ENCODE measurements around the gene PGLYRP2. TPM values are rescaled to one million over a fixed set of nuclear protein-coding genes. Genes with fewer than 3 reads are reported as not detected.

The PGLYRP2 gene
- polyA plus RNA-seq, 4 donors: 0.10 TPM; not detected in 3

DNA sequence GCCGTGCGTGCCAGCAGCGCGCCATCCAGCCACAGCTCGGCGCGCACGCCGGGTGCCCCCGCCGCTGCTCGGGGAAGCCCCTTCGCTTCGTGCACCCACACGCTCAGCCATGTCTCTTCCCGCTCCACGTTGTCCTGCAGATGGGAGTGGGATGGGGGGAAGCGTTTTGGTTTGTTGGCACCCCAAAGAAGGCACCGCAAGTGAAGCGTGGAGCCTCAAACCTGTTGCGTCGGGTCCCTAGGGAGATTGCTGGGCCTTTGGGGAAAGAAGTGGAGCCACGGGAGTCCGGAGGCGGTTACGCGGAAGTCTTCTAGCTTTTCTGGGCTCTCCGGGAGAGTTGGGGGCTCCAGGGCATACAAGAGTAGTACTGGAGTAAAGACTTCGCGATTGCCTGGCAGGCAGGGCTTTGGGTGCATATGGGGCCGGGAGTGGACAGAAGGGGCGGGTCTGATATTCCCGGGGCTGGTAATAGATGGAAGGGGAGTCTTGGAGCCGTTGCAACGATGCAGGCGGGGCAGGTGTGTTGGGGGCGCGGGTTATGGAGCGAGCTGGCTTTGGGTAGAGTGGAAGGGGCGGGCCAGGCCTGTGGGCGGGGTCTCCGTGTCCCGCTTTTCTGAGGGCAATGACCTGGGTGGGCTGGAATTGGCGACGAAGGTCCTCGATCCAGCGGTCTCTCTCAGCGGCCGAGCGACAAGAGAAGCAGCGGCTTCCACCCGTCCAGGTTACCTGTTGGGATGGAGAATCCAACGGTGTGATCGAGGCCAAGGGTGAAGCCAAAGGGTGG is 21.4 kb downstream of the PGLYRP2 start:
- no peak for DNase-seq (ENCODE audit: low read depth in 4 of 4, low spot score in 3 of 4)

GRCh38 chr19:15456871-15457700 is 22.2 kb downstream of the PGLYRP2 start:
- DNase-seq (ENCODE audit: low read depth in 4 of 4, low spot score in 3 of 4): no peak

DNA sequence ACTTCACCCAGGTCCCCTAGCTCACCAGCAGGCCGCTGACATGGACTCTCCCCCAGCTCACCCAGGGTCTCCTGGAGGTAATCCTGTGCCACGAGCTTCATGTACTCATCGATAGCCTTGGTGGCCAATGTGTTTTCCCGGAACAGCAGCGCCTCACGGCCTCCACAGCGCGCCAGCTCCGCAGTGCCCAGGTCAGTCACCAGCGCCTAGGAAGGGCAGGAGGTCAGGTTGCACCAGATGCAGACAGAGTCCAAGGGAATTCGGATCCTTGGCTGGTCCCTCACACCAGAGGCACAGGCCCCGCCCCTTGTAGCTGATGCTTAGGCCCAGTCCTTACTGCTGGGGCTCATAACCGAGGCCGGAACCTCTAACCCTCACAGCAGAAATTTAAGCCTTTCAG is 22.9 kb downstream of the PGLYRP2 start:
- no peak for DNase-seq (ENCODE audit: low read depth in 4 of 4, low spot score in 3 of 4)

- no peak for DNase-seq (ENCODE audit: low read depth in 4 of 4, low spot score in 3 of 4)
Measured at GRCh38 chr19:15455996-15456395, 23.3 kb downstream of the PGLYRP2 start.

DNA sequence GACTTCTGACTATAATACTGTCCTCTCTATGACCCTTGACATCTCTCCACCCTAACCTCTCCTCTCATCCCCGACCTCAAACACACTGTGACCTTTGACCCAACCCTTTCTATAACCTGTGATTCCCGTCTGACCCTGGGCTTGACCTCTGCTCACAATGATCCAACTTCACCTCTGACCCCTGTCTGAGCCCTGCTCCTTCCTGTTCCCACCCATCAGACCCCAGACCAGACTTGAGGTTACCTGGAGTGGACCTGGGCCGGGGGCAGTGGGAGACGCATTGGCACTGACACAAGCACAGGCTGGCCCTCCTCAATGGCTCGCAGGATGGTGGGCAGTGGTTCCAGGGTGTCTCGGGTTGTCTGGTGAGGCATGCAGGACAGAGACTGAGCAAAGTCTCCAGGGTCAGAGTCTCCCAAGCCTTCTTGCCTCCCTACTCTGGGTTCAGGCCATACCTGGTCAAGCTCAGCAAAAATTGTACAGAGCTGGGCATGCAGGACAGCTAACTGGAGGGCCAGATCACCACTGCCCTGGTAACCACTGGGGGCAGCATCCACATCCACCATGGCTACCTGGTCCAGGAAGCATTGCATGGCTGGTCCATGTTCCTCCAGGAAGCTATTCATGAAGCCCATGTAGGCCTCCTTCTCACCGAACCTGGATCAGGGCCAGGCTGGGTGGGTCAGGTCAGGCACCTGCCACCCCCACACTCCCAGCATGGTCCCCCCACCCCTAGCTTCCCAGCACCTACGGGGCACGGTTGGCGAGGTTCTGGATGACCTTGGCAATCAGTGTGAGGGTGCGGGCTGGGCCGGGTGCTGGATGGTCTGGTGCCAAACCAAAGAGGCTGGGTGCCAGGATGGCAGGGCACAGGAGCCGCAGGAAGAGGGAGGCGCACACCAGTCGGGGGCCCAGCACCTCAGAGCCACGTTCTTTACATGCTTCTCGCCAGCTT is 25.1 kb downstream of the PGLYRP2 start:
- DNase-seq (ENCODE audit: low read depth in 4 of 4, low spot score in 3 of 4): no peak

DNA sequence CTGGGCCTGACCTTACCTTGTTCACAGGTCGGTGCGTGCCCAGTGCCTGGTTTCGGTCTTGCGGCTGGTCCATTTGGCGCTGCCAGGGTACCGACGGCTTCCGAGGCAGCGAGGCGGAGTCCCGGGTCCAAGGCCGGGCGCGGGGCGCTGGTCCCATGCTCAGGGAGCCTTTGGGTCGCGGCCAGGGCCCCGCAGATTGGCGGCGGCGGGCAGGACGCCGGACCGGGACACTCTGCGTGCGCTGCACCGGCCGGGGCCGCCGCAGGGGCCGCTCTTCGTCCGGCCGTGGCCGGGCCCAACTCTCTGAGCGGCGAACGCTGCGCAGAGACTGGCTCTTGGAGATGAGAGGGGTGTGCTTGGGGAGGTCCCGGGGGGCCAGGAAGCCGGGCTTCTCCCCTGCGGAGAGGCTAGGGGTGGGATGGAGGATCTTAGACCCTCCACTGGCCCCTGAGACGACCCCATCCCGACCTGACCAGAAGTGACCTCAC is 26.2 kb downstream of the PGLYRP2 start:
- DNase-seq (ENCODE audit: low read depth in 4 of 4, low spot score in 3 of 4): no peak

- DNase-seq (ENCODE audit: low read depth in 4 of 4, low spot score in 3 of 4): peak; percentile 49 to 64 (median 52)
Measured at GRCh38 chr19:15452111-15453047, 26.9 kb downstream of the PGLYRP2 start.

DNA sequence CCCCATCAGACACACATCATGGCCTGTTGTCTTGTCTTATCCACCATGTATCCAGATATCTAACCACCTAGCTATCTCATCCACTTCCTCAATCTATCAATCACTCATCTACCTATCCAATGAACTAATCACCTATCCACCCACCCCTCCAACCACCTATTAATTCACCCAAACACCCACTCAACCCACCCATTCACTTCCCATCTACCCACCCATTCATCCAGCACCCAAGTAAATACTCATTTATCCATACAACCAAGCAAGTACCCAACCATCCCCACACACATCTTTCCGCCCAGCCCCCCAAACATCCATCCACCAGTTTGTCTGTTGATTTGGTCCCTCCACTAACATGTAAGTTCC is 28.8 kb downstream of the PGLYRP2 start:
- DNase-seq (ENCODE audit: low read depth in 4 of 4, low spot score in 3 of 4): no peak

GRCh38 chr19:15449620-15450527 is 29.4 kb downstream of the PGLYRP2 start, which contains the start of gene WIZ:
Gene WIZ (minus strand): TSS chr19:15449956. CDS start chr19:15448307, 1,649 bp downstream.
- peak in 3 of 4 donors; percentile 27 to 56 (median 33) for DNase-seq (ENCODE audit: low read depth in 4 of 4, low spot score in 3 of 4)

- no peak for DNase-seq (ENCODE audit: low read depth in 4 of 4, low spot score in 3 of 4)
Measured at GRCh38 chr19:15448778-15449619, 30.3 kb downstream of the PGLYRP2 start.

DNA sequence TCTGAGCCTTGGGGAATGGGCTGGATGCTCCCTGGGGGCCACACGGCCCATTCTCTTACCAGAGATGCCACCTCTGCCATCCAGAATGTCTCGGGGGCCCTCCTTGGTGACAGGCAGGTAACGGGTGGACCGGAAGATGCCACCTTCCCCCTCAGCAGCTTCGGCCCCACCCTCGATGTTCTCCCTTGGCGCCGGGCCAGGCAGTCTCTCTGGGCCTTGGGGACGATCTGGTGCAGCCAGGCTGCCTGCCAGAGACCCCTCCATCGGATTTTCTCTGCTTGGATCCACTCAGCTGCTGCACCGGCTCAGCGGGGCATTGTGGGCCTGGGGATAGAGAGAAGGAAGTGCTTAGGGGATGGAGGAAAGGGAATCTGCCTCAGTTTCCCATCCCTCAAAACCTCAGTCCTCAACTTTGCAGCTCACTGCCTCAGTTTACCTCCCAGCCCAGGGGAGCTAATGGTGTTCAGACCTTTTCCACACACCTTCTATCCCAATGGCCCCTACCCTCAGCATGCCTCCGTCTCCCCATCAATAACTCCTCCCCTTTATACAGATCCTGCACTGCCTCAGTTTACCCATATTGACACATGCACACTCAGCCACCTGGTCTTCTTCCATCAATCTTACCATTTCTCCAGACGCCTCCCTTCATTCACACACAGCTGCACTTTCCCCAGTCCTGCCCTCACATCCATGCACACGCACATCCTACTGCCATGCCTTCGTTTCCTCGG is 31.1 kb downstream of the PGLYRP2 start:
- DNase-seq (ENCODE audit: low read depth in 4 of 4, low spot score in 3 of 4): no peak

DNA sequence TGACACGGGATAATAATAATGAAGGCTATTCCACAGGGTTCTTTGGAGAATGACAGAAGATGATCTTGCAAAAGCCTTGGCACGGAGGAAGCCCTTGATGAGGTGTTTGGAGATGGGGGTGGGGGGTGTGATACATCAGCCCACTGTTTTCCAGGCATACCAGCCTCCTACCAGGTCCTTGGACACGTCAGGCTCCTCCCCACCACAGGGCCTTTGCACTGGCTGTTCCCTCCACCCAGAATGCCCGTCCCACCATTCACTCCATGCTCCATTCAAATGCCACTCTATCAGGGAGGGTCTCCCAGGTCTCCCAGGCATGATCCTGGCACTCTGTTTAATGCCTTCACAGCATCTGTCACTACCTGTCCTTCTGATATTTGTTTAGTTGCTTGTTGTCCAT is 32.2 kb downstream of the PGLYRP2 start:
- DNase-seq (ENCODE audit: low read depth in 4 of 4, low spot score in 3 of 4): no peak

- DNase-seq (ENCODE audit: low read depth in 4 of 4, low spot score in 3 of 4): no peak
Measured at GRCh38 chr19:15445807-15446376, 33.4 kb downstream of the PGLYRP2 start.

DNA sequence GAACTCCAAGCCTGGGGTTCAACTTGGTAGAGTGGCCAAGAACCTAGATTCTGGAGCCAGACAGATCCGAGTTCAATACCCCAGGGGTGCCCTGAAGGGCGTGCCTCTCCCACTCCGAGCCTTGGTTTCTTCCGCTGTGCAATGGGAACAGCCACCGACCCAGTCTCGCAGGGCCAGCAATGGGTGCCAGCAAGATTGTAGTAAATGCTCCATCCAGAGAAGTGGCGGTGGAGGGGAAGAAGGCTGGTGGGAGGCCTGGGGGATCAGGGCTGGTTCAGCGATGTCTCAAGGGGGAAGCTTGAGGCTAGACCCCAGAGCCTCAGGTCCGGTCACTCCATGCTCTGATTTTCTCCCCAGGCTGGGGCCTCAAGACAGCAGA is 34.1 kb downstream of the PGLYRP2 start:
- no peak for DNase-seq (ENCODE audit: low read depth in 4 of 4, low spot score in 3 of 4)

DNA sequence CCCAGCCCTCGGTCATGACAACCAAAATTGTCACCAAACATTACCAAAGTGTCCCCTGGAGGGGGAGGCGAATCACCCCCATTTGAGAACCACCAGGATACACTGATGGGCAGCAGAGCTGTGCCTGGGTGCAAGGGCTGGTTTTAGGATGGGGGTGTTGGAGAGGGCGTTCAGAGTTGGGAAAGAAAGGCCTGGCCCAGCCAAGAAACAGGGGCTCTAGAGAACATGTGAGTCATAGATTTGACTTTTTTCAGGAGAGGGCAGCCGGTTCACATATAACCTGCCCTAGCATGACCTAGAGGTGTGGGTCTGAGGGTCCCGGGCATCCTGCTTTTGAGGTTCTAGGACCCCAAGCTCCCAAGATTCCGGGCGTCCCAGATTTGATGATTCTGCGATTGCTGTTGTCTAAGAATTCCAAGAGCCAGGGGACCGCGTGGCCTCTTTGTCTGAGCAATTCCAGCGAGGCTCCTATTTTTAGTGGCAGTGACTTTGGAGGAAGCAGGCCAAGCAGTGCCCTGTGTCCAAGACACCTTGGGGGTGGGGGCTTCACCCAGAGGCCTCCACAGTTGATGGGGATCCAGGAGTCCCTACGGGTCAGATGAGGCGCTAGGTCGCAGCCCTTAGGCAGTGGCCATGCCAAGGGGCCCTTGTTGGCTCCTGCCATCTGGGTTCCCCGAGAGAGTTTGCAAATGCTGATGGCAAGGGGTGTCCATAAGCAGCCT is 34.6 kb downstream of the PGLYRP2 start:
- DNase-seq (ENCODE audit: low read depth in 4 of 4, low spot score in 3 of 4): no peak

DNA sequence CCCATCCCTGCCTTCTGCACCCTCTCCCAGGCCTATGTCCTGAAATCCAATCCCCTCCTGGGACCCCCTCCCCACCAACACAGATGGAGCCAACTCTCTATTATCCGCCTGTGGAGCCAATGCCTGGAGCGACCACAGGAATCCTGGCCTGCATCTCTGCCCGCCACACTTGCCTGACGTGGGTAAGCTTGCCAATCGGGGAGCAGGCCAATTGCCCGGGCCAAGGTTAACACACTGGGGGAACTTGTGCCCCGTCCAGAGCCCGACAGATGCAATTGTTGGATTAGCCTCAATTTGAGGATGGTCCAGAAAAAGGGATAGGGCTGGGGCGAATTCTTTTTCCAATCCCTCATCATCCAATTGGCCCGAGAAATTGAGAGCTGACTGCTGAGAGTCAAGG is 35.5 kb downstream of the PGLYRP2 start:
- no peak for DNase-seq (ENCODE audit: low read depth in 4 of 4, low spot score in 3 of 4)
